ENCODE measurements around the gene RMI2. TPM values are rescaled to one million over a fixed set of nuclear protein-coding genes. Genes with fewer than 3 reads are reported as not detected.
"Not testable (repeated sequence)": the region's sequence is repeated elsewhere in the genome, so short reads cannot be mapped to it uniquely, and the experiment has no call there.

RMI2 gene
- total RNA-seq, 1 donor from 2014 or later, result 41.0 TPM

DNA sequence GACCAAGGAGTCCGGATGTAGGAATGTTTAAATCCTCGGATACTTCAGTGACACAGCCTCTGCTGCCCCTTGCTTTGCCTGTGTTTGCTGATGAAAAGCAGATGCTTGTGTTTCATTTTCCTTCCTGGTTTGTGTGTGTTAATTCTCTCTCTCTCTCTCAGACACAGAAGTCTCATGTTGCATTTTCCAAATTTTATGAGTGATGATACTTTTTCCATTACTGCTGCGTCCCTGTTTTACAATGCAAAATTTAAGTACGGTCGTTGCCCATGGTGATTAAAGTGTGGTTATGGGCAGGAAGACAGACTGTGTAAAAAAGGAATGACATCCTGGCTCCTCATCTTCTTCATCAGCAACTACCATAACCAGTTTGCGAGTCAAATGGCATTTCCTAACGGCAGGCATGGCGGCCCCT, 5.7 kb downstream of the RMI2 start:
- intact Hi-C loops (cut with micrococcal nuclease), result no loop called here

- intact Hi-C loops (cut with micrococcal nuclease), result no loop called here
Measured at GRCh38 chr16:11353158-11353557, 7.9 kb downstream of the RMI2 start.

- intact Hi-C loops (cut with micrococcal nuclease), result loop anchor here (1.0 to 2.0 kb wide), 8 partner anchors 9 to 382 kb away; partner anchors contain the start of gene RMI2
Measured at GRCh38 chr16:11354407-11354732, 9.1 kb downstream of the RMI2 start.

GRCh38 chr16:11354733-11355574, 9.7 kb downstream of the RMI2 start:
- intact Hi-C loops (cut with micrococcal nuclease), result loop anchor here (1.0 to 5.0 kb wide), 13 partner anchors 10 to 557 kb away; partner anchors contain the start of genes RMI2 and SOCS1

- intact Hi-C loops (cut with micrococcal nuclease), result loop anchor here (1.0 to 5.0 kb wide), 8 partner anchors 15 to 556 kb away; partner anchors contain the start of gene SOCS1
Measured at GRCh38 chr16:11355862-11356261, 10.6 kb downstream of the RMI2 start.

GRCh38 chr16:11356573-11357331, 11.5 kb downstream of the RMI2 start:
- intact Hi-C loops (cut with micrococcal nuclease), result loop anchor here (1.0 to 5.0 kb wide), 3 partner anchors 92 to 556 kb away; no protein-coding TSS in a partner anchor

DNA sequence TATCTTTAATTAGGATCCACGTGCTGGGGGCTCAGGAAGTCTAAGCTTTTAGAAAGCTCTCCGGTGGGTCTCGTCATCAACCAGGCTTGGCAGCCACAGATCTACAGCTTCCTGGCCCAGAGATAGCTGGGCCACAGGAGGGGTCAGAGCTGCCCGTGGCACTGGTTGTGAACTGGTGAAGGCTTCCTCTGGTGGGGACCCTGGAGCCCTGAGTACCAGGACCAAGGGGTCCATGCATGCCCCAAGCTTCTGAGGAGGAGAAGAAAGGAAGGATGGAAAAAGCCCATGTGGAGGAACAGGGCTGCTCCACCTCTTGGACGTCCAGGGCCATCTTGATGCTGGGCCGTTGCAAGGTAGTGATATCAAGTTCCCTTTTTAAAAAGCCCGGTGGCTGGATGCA, 13.3 kb downstream of the RMI2 start:
- intact Hi-C loops (cut with micrococcal nuclease), result loop anchor here (5.0 kb wide), 2 partner anchors 256 to 554 kb away; no protein-coding TSS in a partner anchor

DNA sequence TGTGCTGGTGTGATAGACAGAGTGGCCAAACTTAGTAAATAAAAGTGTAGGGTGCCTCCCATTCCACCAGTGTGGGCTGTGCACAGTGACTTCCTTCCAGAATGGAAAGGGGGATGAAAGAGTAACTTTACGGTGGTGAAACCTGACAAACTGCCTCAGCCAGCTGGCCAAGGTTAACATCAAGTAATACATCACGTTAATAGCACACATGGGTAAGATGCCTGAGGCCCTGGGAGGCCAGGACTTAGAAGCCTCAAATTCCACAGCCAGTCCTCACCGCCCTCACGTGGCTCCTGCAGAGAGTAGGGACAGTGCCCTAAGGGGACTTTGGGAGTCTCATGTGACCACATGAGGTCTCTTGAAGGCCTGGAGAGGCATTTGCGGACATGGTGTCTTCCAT, 14.1 kb downstream of the RMI2 start:
- intact Hi-C loops (cut with micrococcal nuclease), result loop anchor here (5.0 kb wide), 2 partner anchors 257 to 553 kb away; no protein-coding TSS in a partner anchor

DNA sequence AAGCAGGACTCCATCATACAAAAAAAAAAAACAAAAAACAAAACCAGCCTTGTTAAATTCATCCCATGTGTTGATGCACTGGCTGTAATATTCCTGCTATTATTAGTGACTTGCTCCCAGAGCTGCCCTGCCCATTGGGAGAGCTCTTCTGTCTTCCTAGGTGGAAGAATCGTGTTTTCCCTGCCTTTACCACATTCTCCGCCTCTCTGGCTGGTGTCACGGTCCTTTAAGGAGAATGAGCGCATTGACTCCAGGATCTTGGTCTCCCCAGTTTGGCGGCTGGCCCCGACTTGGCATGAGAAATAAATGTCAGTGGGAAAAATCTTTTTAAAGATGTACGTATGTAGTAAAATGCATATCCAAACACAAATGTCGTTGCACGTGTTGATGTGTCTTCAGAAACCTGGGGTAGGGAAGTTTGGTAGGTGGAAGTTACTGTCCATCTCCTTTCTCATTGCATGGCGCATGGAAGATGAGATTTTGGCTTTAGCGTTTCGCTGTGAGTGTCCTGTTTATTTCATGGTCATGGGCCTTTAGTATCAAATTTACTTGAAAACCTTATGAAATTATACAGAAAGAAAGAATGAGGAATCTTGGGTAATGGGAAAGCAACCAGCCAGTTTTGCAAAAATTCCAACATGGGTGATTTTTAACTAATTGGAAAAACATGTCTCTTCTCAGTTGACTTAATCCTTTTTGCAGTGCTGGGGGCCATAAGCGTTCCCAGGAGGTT, 15.5 kb downstream of the RMI2 start:
- intact Hi-C loops (cut with micrococcal nuclease), result no loop called here

GRCh38 chr16:11361701-11362451, 16.6 kb downstream of the RMI2 start:
- intact Hi-C loops (cut with micrococcal nuclease), result no loop called here

- intact Hi-C loops (cut with micrococcal nuclease), result no loop called here
Measured at GRCh38 chr16:11363927-11364258, 18.6 kb downstream of the RMI2 start.

DNA sequence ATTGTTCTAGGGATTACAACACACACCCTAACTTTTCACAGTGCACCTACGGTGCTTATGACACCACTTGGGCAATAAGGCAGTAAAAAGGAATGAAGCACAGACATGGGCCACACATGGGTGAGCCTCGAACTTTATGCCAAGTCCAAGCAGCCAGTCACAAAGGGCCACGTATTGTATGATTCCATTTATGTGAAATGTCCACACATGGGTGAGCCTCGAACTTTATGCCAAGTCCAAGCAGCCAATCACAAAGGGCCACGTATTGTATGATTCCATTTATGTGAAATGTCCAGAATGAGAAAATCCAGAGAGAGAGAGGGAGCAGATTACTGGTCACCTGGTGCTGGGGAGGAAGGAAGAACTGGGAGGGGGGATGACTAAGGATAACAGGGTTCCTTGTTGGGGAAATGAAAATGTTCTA, 22.2 kb downstream of the RMI2 start:
- intact Hi-C loops (cut with micrococcal nuclease), result no loop called here

DNA sequence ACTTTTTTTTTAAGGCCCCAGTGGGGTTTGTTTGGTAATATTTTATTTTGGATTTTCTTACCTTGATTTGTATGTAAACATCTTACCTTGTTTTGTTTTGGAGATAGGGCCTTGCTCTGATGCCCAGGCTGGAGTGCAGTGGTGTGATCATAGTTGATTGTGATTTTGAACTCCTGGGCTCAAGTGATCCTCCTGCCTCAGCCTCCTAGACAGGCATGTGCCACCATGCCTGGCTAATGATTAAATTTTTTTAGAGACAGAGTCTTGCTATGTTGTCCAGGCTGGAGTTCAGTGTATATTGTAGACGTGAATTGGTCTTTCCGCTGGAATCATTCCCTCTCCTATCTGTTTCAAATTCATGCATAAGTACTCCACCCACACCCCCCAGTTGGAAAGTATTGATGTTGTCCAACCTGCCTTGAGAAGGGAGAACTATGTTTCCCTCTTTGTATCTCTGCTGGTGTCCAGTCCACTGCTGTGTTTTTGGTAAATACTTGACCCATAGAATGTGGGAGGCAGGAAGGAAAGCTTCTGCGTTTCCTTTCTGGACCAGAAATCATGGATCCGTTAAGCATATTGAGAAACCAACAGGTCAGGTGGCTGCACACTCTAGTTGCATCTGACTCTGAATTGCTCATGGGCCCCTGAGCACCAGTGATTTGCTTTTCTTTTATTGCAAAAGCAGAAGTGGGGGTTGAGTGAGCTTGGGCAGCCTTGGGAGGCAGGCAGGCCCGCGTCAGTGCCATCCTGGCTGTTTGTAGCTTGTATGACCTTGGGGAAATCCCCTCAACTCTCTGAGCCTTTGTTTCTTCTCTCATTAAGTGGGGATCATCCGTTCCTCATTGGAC, 25.0 kb downstream of the RMI2 start:
- intact Hi-C loops (cut with micrococcal nuclease), result loop anchor here (2.0 kb wide), 1 partner anchor 16 kb away; no protein-coding TSS in a partner anchor

GRCh38 chr16:11370932-11371279, 25.6 kb downstream of the RMI2 start:
- intact Hi-C loops (cut with micrococcal nuclease), result loop anchor here (2.0 kb wide), 1 partner anchor 16 kb away; no protein-coding TSS in a partner anchor

- intact Hi-C loops (cut with micrococcal nuclease), result no loop called here
Measured at GRCh38 chr16:11372073-11372828, 27.0 kb downstream of the RMI2 start.

- intact Hi-C loops (cut with micrococcal nuclease), result no loop called here
Measured at GRCh38 chr16:11372829-11373306, 27.6 kb downstream of the RMI2 start.

DNA sequence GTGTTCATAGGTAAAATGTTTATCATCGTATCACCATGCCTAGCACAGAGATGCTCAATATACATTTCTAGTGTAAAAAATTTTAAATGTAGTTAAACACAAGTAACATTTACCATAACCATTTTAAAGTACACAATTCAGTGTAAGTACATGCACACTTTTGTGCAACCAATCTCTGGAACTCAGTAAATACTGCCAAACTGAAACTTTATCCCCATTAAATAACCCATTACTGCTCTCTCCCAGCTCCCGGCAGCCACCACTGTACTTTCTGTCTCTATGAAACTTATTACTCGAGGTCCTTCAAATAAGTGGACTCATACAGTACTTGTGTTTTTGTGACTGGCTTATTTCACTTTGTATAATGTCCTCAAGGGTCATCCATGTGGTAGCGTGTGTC, 29.0 kb downstream of the RMI2 start:
- intact Hi-C loops (cut with micrococcal nuclease), result no loop called here

DNA sequence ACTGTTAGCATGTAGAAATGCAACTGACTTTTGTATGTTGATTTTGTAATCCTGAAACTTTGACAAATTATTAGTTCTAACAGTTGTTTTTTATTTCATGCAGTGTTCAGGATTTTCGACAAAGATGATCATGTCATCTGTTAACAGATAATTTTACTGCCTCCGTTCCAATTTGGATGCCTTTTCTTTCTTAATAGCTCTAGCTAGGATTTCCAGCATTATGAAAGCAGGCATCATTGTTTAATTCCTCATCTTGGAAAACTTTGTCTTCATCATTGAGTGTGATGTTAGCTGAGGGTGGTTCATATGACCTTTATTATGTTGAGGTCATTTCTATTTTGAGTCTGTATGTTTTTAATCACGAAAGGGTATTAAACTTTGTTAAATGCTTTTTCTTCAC, 31.9 kb downstream of the RMI2 start:
- intact Hi-C loops (cut with micrococcal nuclease), result no loop called here

- intact Hi-C loops (cut with micrococcal nuclease), result not testable (repeated sequence)
Measured at GRCh38 chr16:11378951-11379350, 33.7 kb downstream of the RMI2 start.
